Endodermal cell (in vitro differentiated cells): ENCODE data around the gene IFI30. TPM values are rescaled to one million over a fixed set of nuclear protein-coding genes. Genes with fewer than 3 reads are reported as not detected.
A peak's percentile ranks its signal among the peaks of the same experiment; 100 is the strongest.

Experiments
- DNase-seq: peaks from one replicate; pipeline ENCODE4 v3.0.0-alpha.2; 2017
- H3K27ac ChIP-seq: 2 replicates; pipeline ENCODE4 v1.5.1; 2013; ENCODE audit warnings: mild to moderate bottlenecking, low read depth, low read length, moderate library complexity
- H3K27me3 ChIP-seq: 2 replicates; pipeline ENCODE4 v1.6.1; 2013; ENCODE audit warnings: mild to moderate bottlenecking, low read length, moderate library complexity; ENCODE audit not compliant: insufficient read depth, control insufficient read depth, poor library complexity, severe bottlenecking
- H3K36me3 ChIP-seq: 2 replicates; pipeline ENCODE4 v1.7.0; 2013; ENCODE audit warnings: mild to moderate bottlenecking, low read length, moderate library complexity; ENCODE audit not compliant: control insufficient read depth, insufficient read depth
- H3K4me1 ChIP-seq: one replicate; pipeline ENCODE4 v1.7.0; 2013; ENCODE audit warnings: low read length; ENCODE audit not compliant: control insufficient read depth, insufficient read depth
- H3K4me3 ChIP-seq: 2 replicates; pipeline ENCODE4 v1.5.1; 2013; ENCODE audit warnings: mild to moderate bottlenecking, low read length, moderate library complexity
- H3K9ac ChIP-seq: 2 replicates; pipeline ENCODE4 v1.6.1; 2013; ENCODE audit warnings: mild to moderate bottlenecking, low read length, moderate library complexity; ENCODE audit not compliant: poor library complexity, severe bottlenecking; ENCODE audit errors: extremely low read depth
- H3K9me3 ChIP-seq: 2 replicates; pipeline ENCODE4 v1.6.1; 2013; ENCODE audit warnings: mild to moderate bottlenecking, low read length, moderate library complexity; ENCODE audit not compliant: control insufficient read depth
- H3K27ac Mint-ChIP-seq: 2 replicates; pipeline ENCODE4 v1.8.0; 2020; ENCODE audit warnings: mixed read lengths
- H3K27me3 Mint-ChIP-seq: 2 replicates; pipeline ENCODE4 v1.8.0; 2021; ENCODE audit warnings: mild to moderate bottlenecking, mixed read lengths; ENCODE audit not compliant: insufficient read depth
- H3K36me3 Mint-ChIP-seq: 2 replicates; pipeline ENCODE4 v1.8.0; 2020; ENCODE audit warnings: low read depth, mixed read lengths
- H3K4me1 Mint-ChIP-seq: 2 replicates; pipeline ENCODE4 v1.8.0; 2020; ENCODE audit warnings: mixed read lengths
- H3K4me3 Mint-ChIP-seq: 2 replicates; pipeline ENCODE4 v1.8.0; 2020; ENCODE audit warnings: mild to moderate bottlenecking, moderate library complexity, mixed read lengths
- H3K9me3 Mint-ChIP-seq: 2 replicates; pipeline ENCODE4 v1.8.0; 2020; ENCODE audit warnings: mild to moderate bottlenecking, mixed read lengths
- CTCF ChIP-seq: fragments of 200-600 bp; sonication (generic); conservative IDR thresholded peaks from 2 replicates; pipeline ENCODE4 v1.5.0; 2021; ENCODE audit warnings: antibody characterized with exemption, mild to moderate bottlenecking
- WGBS, 2 experiments: methylation state at CpG; one replicate each; pipeline versions ENCODE4 v1.1.5 to v1.1.7; 2013; ENCODE audit warnings: missing lambda C conversion rate in 2 of 2, mixed read lengths in 1 of 2; ENCODE audit not compliant: insufficient coverage in 1 of 2, insufficient read length in 1 of 2; 5-methylcytosine and 5-hydroxymethylcytosine counted together
- total RNA-seq, 2 donors: library from RNA; stranded (reverse); fragmentation: NEBNext Ultra II Directional in 1 of 2; extraction: Animal tissue kit (Norgen Biotek cat#: 25700) in 1 of 2; gene quantifications; 2 replicates in 1 of 2; 3 replicates in 1 of 2; pipeline ENCODE4 v1.2.1, GENCODE V29; 2021

The IFI30 gene
- total RNA-seq, 2 donors from 2014 or later: 10.6 to 11.0 TPM

- Histone ChIP-seq H3K9ac (peak overlapping the region; percentile 75), H3K27me3 (no peaks in the 10 kb centered on the region), H3K4me1 (no peaks in the 10 kb centered on the region), H3K27ac (peak overlapping the region; percentile 68), H3K4me3 (peak overlapping the region; percentile 83), H3K36me3 (peaks cover 8% of the 10 kb centered on the region), H3K9me3 (no peaks in the 10 kb centered on the region)
- TF ChIP-seq CTCF: no peak
- H3K4me1 Mint-ChIP-seq: peaks cover 7% of the 10 kb centered on the region
- no peaks in the 10 kb centered on the region for H3K27me3 Mint-ChIP-seq
- H3K27ac Mint-ChIP-seq: peak overlapping the region; percentile 92
- no peaks in the 10 kb centered on the region for H3K9me3 Mint-ChIP-seq
- H3K4me3 Mint-ChIP-seq: peak overlapping the region; percentile 79
- DNase-seq: no peak
- WGBS, 2 experiments: 3 to 9% methylated on average over 15 to 38 of the region's 38 CpGs
- H3K36me3 Mint-ChIP-seq: peaks cover 4% of the 10 kb centered on the region
Measured at GRCh38 chr19:18153556-18154134, 20.0 kb upstream of the IFI30 start.

- no peak overlapping the region for H3K27ac ChIP-seq
- WGBS, 2 experiments: 95 to 98% methylated on average over 15 to 43 of the region's 43 CpGs
- Mint-ChIP-seq H3K4me3 (no peak overlapping the region), H3K9me3 (no peaks in the 10 kb centered on the region), H3K27me3 (no peaks in the 10 kb centered on the region), H3K27ac (no peak overlapping the region), H3K36me3 (peaks cover 9% of the 10 kb centered on the region), H3K4me1 (peaks cover 7% of the 10 kb centered on the region)
- no peak for DNase-seq
- no peak overlapping the region for H3K4me3 ChIP-seq
- peaks cover 8% of the 10 kb centered on the region for H3K36me3 ChIP-seq
- no peaks in the 10 kb centered on the region for H3K9me3 ChIP-seq
- H3K27me3 ChIP-seq: no peaks in the 10 kb centered on the region
- no peaks in the 10 kb centered on the region for H3K4me1 ChIP-seq
- TF ChIP-seq CTCF: no peak
- no peak overlapping the region for H3K9ac ChIP-seq
Measured at GRCh38 chr19:18155095-18156087, 18.2 kb upstream of the IFI30 start.

GRCh38 chr19:18156268-18156667 lies 17.3 kb upstream of the IFI30 start:
- no peak overlapping the region for H3K4me3 Mint-ChIP-seq
- Histone ChIP-seq H3K27me3 (no peaks in the 10 kb centered on the region), H3K9me3 (no peaks in the 10 kb centered on the region), H3K27ac (no peak overlapping the region), H3K9ac (no peak overlapping the region), H3K4me3 (no peak overlapping the region), H3K4me1 (no peaks in the 10 kb centered on the region), H3K36me3 (peaks cover 8% of the 10 kb centered on the region)
- 90 to 98% methylated on average over 4 to 5 of the region's 6 CpGs for WGBS, 2 experiments
- DNase-seq: no peak
- no peak for TF ChIP-seq CTCF
- H3K36me3 Mint-ChIP-seq: peaks cover 10% of the 10 kb centered on the region
- H3K4me1 Mint-ChIP-seq: peaks cover 7% of the 10 kb centered on the region
- peak overlapping the region; percentile 50 for H3K27ac Mint-ChIP-seq
- H3K9me3 Mint-ChIP-seq: no peaks in the 10 kb centered on the region
- no peaks in the 10 kb centered on the region for H3K27me3 Mint-ChIP-seq
